Activated T-cell treated with anti-CD3 and anti-CD28 coated beads, Interleukin-2, amount 50 U/mL, for 72 hours (primary cell): ENCODE data around the gene LINGO3. TPM values are rescaled to one million over a fixed set of nuclear protein-coding genes. Genes with fewer than 3 reads are reported as not detected.

ENCODE experiments used
- ATAC-seq, 2 donors: fragments of 150-1000 bp; cut with Tn5 transposase; replicated peaks in 1 of 2; 2 replicates each; pipeline ENCODE4 v1.10.0; 2021; ENCODE audit warnings: moderate library complexity in 2 of 2, mild to moderate bottlenecking in 1 of 2
- DNase-seq, 2 donors: peaks; one replicate each; pipeline ENCODE4 v3.0.0; 2021 to 2022; ENCODE audit warnings: mixed read lengths in 1 of 2
- H3K27ac Mint-ChIP-seq: one replicate; pipeline ENCODE4 v1.8.0; 2022; ENCODE audit warnings: mild to moderate bottlenecking, moderate library complexity, mixed read lengths
- H3K27me3 Mint-ChIP-seq: one replicate; pipeline ENCODE4 v1.8.0; 2022; ENCODE audit warnings: low read depth, mixed read lengths
- H3K36me3 Mint-ChIP-seq, 2 donors: one replicate each; pipeline ENCODE4 v1.8.0; 2022; ENCODE audit warnings: mixed read lengths in 2 of 2, mild to moderate bottlenecking in 1 of 2; ENCODE audit not compliant: insufficient read depth in 2 of 2
- H3K4me1 Mint-ChIP-seq: one replicate; pipeline ENCODE4 v1.8.0; 2022; ENCODE audit warnings: low read depth, mixed read lengths
- H3K4me3 Mint-ChIP-seq, 2 donors: one replicate each; pipeline ENCODE4 v1.8.0; 2022; ENCODE audit warnings: mild to moderate bottlenecking in 2 of 2, mixed read lengths in 2 of 2, moderate library complexity in 2 of 2
- H3K9me3 Mint-ChIP-seq, 2 donors: one replicate each; pipeline ENCODE4 v1.8.0; 2022; ENCODE audit warnings: mixed read lengths in 2 of 2
- total RNA-seq, 2 donors: library from RNA; stranded (reverse); gene quantifications; one replicate each; pipeline ENCODE4 v1.2.3, GENCODE V29; 2022

The LINGO3 gene
- total RNA-seq, 2 donors from 2014 or later = not detected

- peak overlapping the region; percentile 69 for H3K27ac Mint-ChIP-seq
- peaks cover 31% of the 10 kb centered on the region for H3K4me1 Mint-ChIP-seq
- peak overlapping the region in 1 of 2 donors; percentile 25 for H3K4me3 Mint-ChIP-seq
- no peaks in the 10 kb centered on the region for H3K9me3 Mint-ChIP-seq
- DNase-seq = no peak
- H3K27me3 Mint-ChIP-seq = no peaks in the 10 kb centered on the region
- H3K36me3 Mint-ChIP-seq = peaks cover 13% of the 10 kb centered on the region in 2 donors
- no peak for ATAC-seq
These were observed 32.9 kb downstream of the LINGO3 start for GRCh38 chr19:2274931-2275535.

- peaks cover 31% of the 10 kb centered on the region for H3K4me1 Mint-ChIP-seq
- DNase-seq (no peak), ATAC-seq (no peak)
- H3K9me3 Mint-ChIP-seq = no peaks in the 10 kb centered on the region
- no peaks in the 10 kb centered on the region for H3K27me3 Mint-ChIP-seq
- H3K27ac Mint-ChIP-seq = peak overlapping the region; percentile 69
- peak overlapping the region; percentile 88 to 96 for H3K4me3 Mint-ChIP-seq
- H3K36me3 Mint-ChIP-seq = peaks cover 16 to 17% of the 10 kb centered on the region in 2 donors
These were observed 33.7 kb downstream of the LINGO3 start for GRCh38 chr19:2274185-2274711.

GRCh38 chr19:2273356-2274184 is 34.4 kb downstream of the LINGO3 start:
- Mint-ChIP-seq H3K27me3 (no peaks in the 10 kb centered on the region), H3K36me3 (peaks cover 16 to 17% of the 10 kb centered on the region in 2 donors), H3K9me3 (no peaks in the 10 kb centered on the region), H3K4me3 (peak overlapping the region; percentile 88 to 96), H3K27ac (peak overlapping the region; percentile 69), H3K4me1 (peaks cover 31% of the 10 kb centered on the region)
- ATAC-seq (peak; percentile 70 to 72), DNase-seq (peak; percentile 90 to 92)

- Mint-ChIP-seq H3K4me1 (peaks cover 42% of the 10 kb centered on the region), H3K27me3 (no peaks in the 10 kb centered on the region), H3K36me3 (peaks cover 16 to 17% of the 10 kb centered on the region in 2 donors), H3K27ac (peak overlapping the region; percentile 92), H3K4me3 (peak overlapping the region; percentile 88 to 96), H3K9me3 (no peaks in the 10 kb centered on the region)
- no peak for DNase-seq
- ATAC-seq = no peak
These were observed 36.5 kb downstream of the LINGO3 start for GRCh38 chr19:2271234-2272103.

GRCh38 chr19:2270423-2271233 is 37.3 kb downstream of the LINGO3 start:
- peak; percentile 84 to 85 for DNase-seq
- Mint-ChIP-seq H3K9me3 (no peaks in the 10 kb centered on the region), H3K4me1 (peaks cover 47% of the 10 kb centered on the region), H3K36me3 (peaks cover 16 to 17% of the 10 kb centered on the region in 2 donors), H3K4me3 (peak overlapping the region; percentile 88 to 96), H3K27me3 (no peaks in the 10 kb centered on the region), H3K27ac (peak overlapping the region; percentile 81)
- ATAC-seq = peak; percentile 40 to 43

GRCh38 chr19:2270157-2270422 is 37.9 kb downstream of the LINGO3 start:
- peak in 1 of 2 donors; percentile 43 for DNase-seq
- peak overlapping the region; percentile 81 for H3K27ac Mint-ChIP-seq

GRCh38 chr19:2269244-2270156 is 38.5 kb downstream of the LINGO3 start:
- peaks cover 16 to 17% of the 10 kb centered on the region in 2 donors for H3K36me3 Mint-ChIP-seq
- H3K27me3 Mint-ChIP-seq = no peaks in the 10 kb centered on the region

More at GRCh38 chr19:2270157-2270422, 37.9 kb downstream of the LINGO3 start:
- Mint-ChIP-seq H3K9me3 (no peaks in the 10 kb centered on the region), H3K4me1 (peaks cover 47% of the 10 kb centered on the region), H3K27me3 (no peaks in the 10 kb centered on the region), H3K36me3 (peaks cover 16 to 17% of the 10 kb centered on the region in 2 donors), H3K4me3 (peak overlapping the region; percentile 88 to 96)
- ATAC-seq = no peak

GRCh38 chr19:2268861-2269243 is 39.1 kb downstream of the LINGO3 start:
- ATAC-seq = no peak
- H3K27ac Mint-ChIP-seq = peak overlapping the region; percentile 73

More at GRCh38 chr19:2269244-2270156, 38.5 kb downstream of the LINGO3 start:
- ATAC-seq = peak; percentile 75 to 77
- H3K4me1 Mint-ChIP-seq = peaks cover 46% of the 10 kb centered on the region
- peak overlapping the region; percentile 88 to 96 for H3K4me3 Mint-ChIP-seq
- H3K27ac Mint-ChIP-seq = peak overlapping the region; percentile 91
- H3K9me3 Mint-ChIP-seq = no peaks in the 10 kb centered on the region
- peak; percentile 99 to 100 for DNase-seq

GRCh38 chr19:2268480-2268830 is 39.5 kb downstream of the LINGO3 start:
- peaks cover 11 to 15% of the 10 kb centered on the region in 2 donors for H3K36me3 Mint-ChIP-seq

More at GRCh38 chr19:2268861-2269243, 39.1 kb downstream of the LINGO3 start:
- no peak for DNase-seq
- H3K4me3 Mint-ChIP-seq = peak overlapping the region; percentile 88 to 96
- no peaks in the 10 kb centered on the region for H3K9me3 Mint-ChIP-seq
- H3K27me3 Mint-ChIP-seq = no peaks in the 10 kb centered on the region
- H3K36me3 Mint-ChIP-seq = peaks cover 13 to 15% of the 10 kb centered on the region in 2 donors
- peaks cover 40% of the 10 kb centered on the region for H3K4me1 Mint-ChIP-seq

GRCh38 chr19:2266183-2266993 is 41.6 kb downstream of the LINGO3 start:
- H3K27ac Mint-ChIP-seq = peak overlapping the region; percentile 50

More at GRCh38 chr19:2268480-2268830, 39.5 kb downstream of the LINGO3 start:
- no peaks in the 10 kb centered on the region for H3K27me3 Mint-ChIP-seq
- peak overlapping the region; percentile 73 for H3K27ac Mint-ChIP-seq
- H3K9me3 Mint-ChIP-seq = no peaks in the 10 kb centered on the region
- DNase-seq (no peak), ATAC-seq (no peak)
- H3K4me1 Mint-ChIP-seq = peaks cover 36% of the 10 kb centered on the region
- peak overlapping the region; percentile 88 to 96 for H3K4me3 Mint-ChIP-seq

More at GRCh38 chr19:2266183-2266993, 41.6 kb downstream of the LINGO3 start:
- H3K9me3 Mint-ChIP-seq = no peaks in the 10 kb centered on the region
- no peaks in the 10 kb centered on the region for H3K27me3 Mint-ChIP-seq
- H3K4me1 Mint-ChIP-seq = peaks cover 17% of the 10 kb centered on the region
- H3K4me3 Mint-ChIP-seq = peak overlapping the region; percentile 41 to 45
- DNase-seq (peak; percentile 52 to 63), ATAC-seq (no peak)
- peaks cover 4 to 8% of the 10 kb centered on the region in 2 donors for H3K36me3 Mint-ChIP-seq
